Thyroid gland (tissue), 4 donors: ENCODE measurements around the gene GAS7. TPM values are rescaled to one million over a fixed set of nuclear protein-coding genes. Genes with fewer than 3 reads are reported as not detected.

ENCODE experiments used
- DNase-seq, 2 donors: peaks; one replicate each; pipeline ENCODE4 v3.0.0-alpha.2; 2019
- H3K27ac ChIP-seq, 3 donors: fragments of 200-600 bp; sonication (generic); 1 replicate in 2 of 3; 2 replicates in 1 of 3; pipeline ENCODE4 v1.5.1; 2016 to 2019; ENCODE audit warnings: mild to moderate bottlenecking in 1 of 3, moderate library complexity in 1 of 3
- H3K27me3 ChIP-seq: fragments of 200-600 bp; sonication (generic); one replicate; pipeline ENCODE4 v1.5.1; 2019
- H3K36me3 ChIP-seq, 2 donors: fragments of 200-600 bp; sonication (generic); one replicate each; pipeline ENCODE4 v1.5.1; 2016 to 2019
- H3K4me1 ChIP-seq, 2 donors: fragments of 200-600 bp; sonication (generic); one replicate each; pipeline ENCODE4 v1.5.1; 2017 to 2019
- H3K4me3 ChIP-seq, 3 donors: fragments of 200-600 bp; sonication (generic); replicated peaks in 1 of 3; 1 replicate in 2 of 3; 2 replicates in 1 of 3; pipeline ENCODE4 v1.5.1; 2016; ENCODE audit warnings: mild to moderate bottlenecking in 1 of 3
- H3K9me3 ChIP-seq: fragments of 200-600 bp; sonication (generic); one replicate; pipeline ENCODE4 v1.5.1; 2017
- POLR2A ChIP-seq, 2 donors: fragments of 450-650 bp; IDR thresholded peaks; one replicate each; pipeline ENCODE4 v1.6.1; 2017; ENCODE audit warnings: antibody characterized with exemption in 2 of 2, mild to moderate bottlenecking in 2 of 2, moderate library complexity in 1 of 2
- WGBS, 2 donors: methylation state at CpG; one replicate each; pipeline ENCODE4 v1.1.5; 2017; 5-methylcytosine and 5-hydroxymethylcytosine counted together
- intact Hi-C: fragments of 100-400 bp; cut with DNase I; formaldehyde crosslinking; loops from one replicate; pipeline ENCODE4 v1.15.1; 2023
- total RNA-seq, 4 donors: library from RNA; depleted of rRNA; stranded (reverse); fragments of >200 nt; gene quantifications; one replicate each; pipeline ENCODE4 v1.2.3, GENCODE V29; 2016
- TF ChIP-seq, protein P1 (sequence below), 6 experiments: fragments of 200-600 bp in 3 of 6; fragments of 450-650 bp in 3 of 6; sonication (generic) in 3 of 6; IDR thresholded peaks; one replicate each; pipeline ENCODE4 v1.5.1; 2016 to 2019; ENCODE audit warnings: antibody characterized with exemption in 6 of 6, mild to moderate bottlenecking in 2 of 6, inconsistent platforms in 1 of 6, moderate library complexity in 1 of 6

Gene GAS7
- total RNA-seq, 4 donors from 2014 or later, result 7.5 to 30.3 (median 24.1) TPM

GRCh38 chr17:10172778-10173177 is 25.6 kb downstream of the GAS7 start:
- 97 to 98% methylated on average over 6 of the region's 6 CpGs for WGBS, 2 donors
- intact Hi-C loops, result no loop called here
- Histone ChIP-seq H3K4me3 (no peak overlapping the region), H3K4me1 (no peaks in the 10 kb centered on the region), H3K27ac (no peak overlapping the region), H3K9me3 (no peaks in the 10 kb centered on the region), H3K36me3 (no peaks in the 10 kb centered on the region), H3K27me3 (no peaks in the 10 kb centered on the region)
- no peak for DNase-seq
- TF ChIP-seq POLR2A (IDR thresholded peaks at IDR 0.05), result no peak
- TF ChIP-seq, protein P1, sequence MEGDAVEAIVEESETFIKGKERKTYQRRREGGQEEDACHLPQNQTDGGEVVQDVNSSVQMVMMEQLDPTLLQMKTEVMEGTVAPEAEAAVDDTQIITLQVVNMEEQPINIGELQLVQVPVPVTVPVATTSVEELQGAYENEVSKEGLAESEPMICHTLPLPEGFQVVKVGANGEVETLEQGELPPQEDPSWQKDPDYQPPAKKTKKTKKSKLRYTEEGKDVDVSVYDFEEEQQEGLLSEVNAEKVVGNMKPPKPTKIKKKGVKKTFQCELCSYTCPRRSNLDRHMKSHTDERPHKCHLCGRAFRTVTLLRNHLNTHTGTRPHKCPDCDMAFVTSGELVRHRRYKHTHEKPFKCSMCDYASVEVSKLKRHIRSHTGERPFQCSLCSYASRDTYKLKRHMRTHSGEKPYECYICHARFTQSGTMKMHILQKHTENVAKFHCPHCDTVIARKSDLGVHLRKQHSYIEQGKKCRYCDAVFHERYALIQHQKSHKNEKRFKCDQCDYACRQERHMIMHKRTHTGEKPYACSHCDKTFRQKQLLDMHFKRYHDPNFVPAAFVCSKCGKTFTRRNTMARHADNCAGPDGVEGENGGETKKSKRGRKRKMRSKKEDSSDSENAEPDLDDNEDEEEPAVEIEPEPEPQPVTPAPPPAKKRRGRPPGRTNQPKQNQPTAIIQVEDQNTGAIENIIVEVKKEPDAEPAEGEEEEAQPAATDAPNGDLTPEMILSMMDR (IDR thresholded peaks at IDR 0.05), result no peak

DNA sequence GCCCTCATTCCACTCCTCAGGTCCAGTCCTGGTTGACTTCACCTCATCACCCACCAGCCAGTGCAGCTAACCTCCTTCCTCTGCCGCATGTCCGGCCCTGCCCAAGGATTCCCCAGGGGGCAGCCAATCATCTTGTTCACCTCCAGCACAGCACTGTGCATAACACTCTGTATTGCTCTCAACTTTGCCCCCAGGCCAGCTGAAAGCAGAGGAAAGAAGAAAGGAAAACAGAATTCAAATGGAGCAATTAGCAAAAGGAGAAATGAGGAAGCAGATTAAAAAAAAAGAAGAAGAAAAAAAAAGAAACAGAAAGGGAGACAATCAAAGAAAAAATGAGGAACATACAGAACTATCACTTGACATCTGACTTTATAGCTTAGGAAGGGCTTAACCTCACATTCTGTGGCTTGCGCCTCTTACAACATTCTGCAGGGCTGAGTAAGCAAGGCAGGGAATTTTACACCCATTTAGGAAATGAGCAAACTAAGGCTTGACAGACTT is 26.1 kb downstream of the GAS7 start:
- no peaks in the 10 kb centered on the region for H3K36me3 ChIP-seq
- WGBS, 2 donors, result 50 to 61% methylated on average over 3 of the region's 3 CpGs
- intact Hi-C loops, result no loop called here
- TF ChIP-seq, protein P1 (IDR thresholded peaks at IDR 0.05), result no peak
- no peak for TF ChIP-seq POLR2A (IDR thresholded peaks at IDR 0.05)
- no peaks in the 10 kb centered on the region for H3K9me3 ChIP-seq
- no peak overlapping the region for H3K27ac ChIP-seq
- DNase-seq, result no peak
- H3K4me1 ChIP-seq, result no peaks in the 10 kb centered on the region
- no peaks in the 10 kb centered on the region for H3K27me3 ChIP-seq
- no peak overlapping the region for H3K4me3 ChIP-seq

GRCh38 chr17:10171581-10171981 is 26.8 kb downstream of the GAS7 start:
- H3K9me3 ChIP-seq, result no peaks in the 10 kb centered on the region
- TF ChIP-seq, protein P1 (IDR thresholded peaks at IDR 0.05), result no peak
- no peak for TF ChIP-seq POLR2A (IDR thresholded peaks at IDR 0.05)
- intact Hi-C loops, result no loop called here
- no peaks in the 10 kb centered on the region for H3K27me3 ChIP-seq
- H3K4me3 ChIP-seq, result no peak overlapping the region
- 51 to 58% methylated on average over 6 of the region's 6 CpGs for WGBS, 2 donors
- H3K27ac ChIP-seq, result no peak overlapping the region
- no peaks in the 10 kb centered on the region for H3K36me3 ChIP-seq
- H3K4me1 ChIP-seq, result no peaks in the 10 kb centered on the region
- DNase-seq, result no peak

DNA sequence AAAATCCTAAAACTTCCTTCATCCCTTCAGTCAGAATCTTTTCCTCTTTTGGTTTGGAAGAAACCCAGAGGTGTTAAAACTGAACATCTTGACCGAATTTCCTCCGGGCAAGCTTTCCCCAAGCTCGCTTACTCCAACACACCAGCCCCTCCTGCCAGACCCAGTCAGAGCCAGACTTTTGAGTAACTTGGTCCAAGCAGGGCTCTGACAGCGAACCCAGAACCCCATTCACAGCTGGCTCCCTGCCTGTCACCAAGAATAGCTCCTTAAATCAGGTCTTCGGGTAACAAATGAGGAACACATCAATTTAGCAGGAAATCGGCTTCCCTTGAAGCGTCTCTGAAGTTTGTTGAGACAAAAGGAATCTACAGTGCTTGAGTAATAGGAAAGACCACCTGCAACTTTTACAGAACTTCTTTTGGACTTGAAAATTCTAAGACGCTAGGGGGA is 27.3 kb downstream of the GAS7 start:
- TF ChIP-seq, protein P1 (IDR thresholded peaks at IDR 0.05), result no peak
- TF ChIP-seq POLR2A (IDR thresholded peaks at IDR 0.05), result no peak
- intact Hi-C loops, result no loop called here
- Histone ChIP-seq H3K9me3 (no peaks in the 10 kb centered on the region), H3K27ac (no peak overlapping the region), H3K4me1 (no peaks in the 10 kb centered on the region), H3K36me3 (no peaks in the 10 kb centered on the region), H3K4me3 (no peak overlapping the region), H3K27me3 (no peaks in the 10 kb centered on the region)
- DNase-seq, result no peak
- 65 to 76% methylated on average over 8 of the region's 8 CpGs for WGBS, 2 donors

DNA sequence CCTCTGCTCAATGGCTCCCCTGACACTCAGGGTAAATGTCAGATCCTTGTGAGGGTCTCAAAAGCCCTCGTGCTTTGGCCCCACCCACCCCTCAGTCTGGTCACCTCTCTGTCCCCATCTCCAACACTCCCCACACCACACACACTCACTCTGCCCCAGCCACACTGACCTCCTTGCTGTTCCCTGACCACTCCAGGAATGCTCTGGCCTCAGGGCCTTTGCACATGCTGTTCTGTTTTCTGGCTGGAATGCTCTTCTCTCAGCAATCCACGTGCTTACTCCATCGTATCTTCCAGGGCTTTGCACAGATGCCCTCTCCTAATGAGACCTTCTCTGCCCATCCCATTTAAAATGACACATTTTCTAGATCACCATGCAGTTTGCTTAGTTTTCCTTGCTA is 28.2 kb downstream of the GAS7 start:
- intact Hi-C loops, result no loop called here
- TF ChIP-seq, protein P1 (IDR thresholded peaks at IDR 0.05), result no peak
- no peak for TF ChIP-seq POLR2A (IDR thresholded peaks at IDR 0.05)
- WGBS, 2 donors, result 72 to 76% methylated on average over 3 of the region's 3 CpGs

More for the DNA sequence above, 28.2 kb downstream of the GAS7 start:
- no peak for DNase-seq
- H3K9me3 ChIP-seq, result no peaks in the 10 kb centered on the region
- H3K27me3 ChIP-seq, result no peaks in the 10 kb centered on the region
- no peak overlapping the region for H3K4me3 ChIP-seq
- no peaks in the 10 kb centered on the region for H3K4me1 ChIP-seq
- no peak overlapping the region for H3K27ac ChIP-seq
- no peaks in the 10 kb centered on the region for H3K36me3 ChIP-seq
